A549 (cell line): ENCODE data around the gene EXO1. TPM values are rescaled to one million over a fixed set of nuclear protein-coding genes. Genes with fewer than 3 reads are reported as not detected.

ENCODE experiments used
- ATAC-seq, 2 experiments: fragments of 200-7000 bp in 1 of 2; fragments of >200 bp in 1 of 2; cut with Nextera tagmentation in 1 of 2; cut with Tn5 transposase in 1 of 2; 3 replicates each; pipeline versions ENCODE4 v1.8.0 to v1.9.1; 2018 to 2020; ENCODE audit warnings: mild to moderate bottlenecking in 1 of 2, moderate library complexity in 1 of 2
- CTCF ChIA-PET: fragments of 300-600 bp; sonication (Branson Sonifier 250); formaldehyde crosslinking; extraction: SDS; loops from one replicate; lab custom pipeline; 2021; ENCODE audit warnings: antibody characterized with exemption, inconsistent platforms; lab: Yijun Ruan, JAX
- POLR2A ChIA-PET: fragments of 350-600 bp; formaldehyde crosslinking; extraction: SDS; loops from one replicate; lab custom pipeline; 2021; ENCODE audit warnings: antibody characterized with exemption, inconsistent platforms; lab: Yijun Ruan, JAX
- DNase-seq, 2 experiments: peaks; one replicate each; pipeline versions ENCODE4 v3.0.0 to v3.0.0-alpha.2; 2011 to 2016; ENCODE audit warnings: low read depth in 1 of 2, low spot score in 1 of 2
- FAIRE-seq: peaks from 2 replicates; lab custom pipeline; 2011; peaks lifted over from hg19 to GRCh38; lab: Jason Lieb, UNC
- H3K27ac ChIP-seq, 2 experiments: fragments of >200 bp; sonication (Bioruptor Twin); formaldehyde crosslinking; 3 replicates each; pipeline ENCODE4 v1.5.1; 2016 to 2017
- H3K4me1 ChIP-seq: fragments of >200 bp; sonication (Bioruptor Twin); formaldehyde crosslinking; 3 replicates; pipeline ENCODE4 v1.6.1; 2016
- H3K4me2 ChIP-seq: fragments of >200 bp; sonication (Bioruptor Twin); formaldehyde crosslinking; 3 replicates; pipeline ENCODE4 v1.6.1; 2016
- H3K4me3 ChIP-seq: fragments of >200 bp; sonication (Bioruptor Twin); formaldehyde crosslinking; 3 replicates; pipeline ENCODE4 v1.5.1; 2016
- H3K9me3 ChIP-seq: fragments of >200 bp; sonication (Bioruptor Twin); formaldehyde crosslinking; 3 replicates; pipeline ENCODE4 v1.6.1; 2016
- BHLHE40 ChIP-seq: IDR thresholded peaks from 2 replicates; pipeline ENCODE4 v1.6.1; 2012; ENCODE audit warnings: low read depth, low read length, inconsistent platforms
- CEBPB ChIP-seq, 2 experiments: fragments of >200 bp in 1 of 2; sonication (Bioruptor Twin) in 1 of 2; formaldehyde crosslinking in 1 of 2; IDR thresholded peaks; 2 replicates each; pipeline ENCODE4 v1.6.1; 2012 to 2016
- CHD2 ChIP-seq: fragments of 150-350 bp; IDR thresholded peaks from 2 replicates; pipeline ENCODE4 v1.6.1; 2014; ENCODE audit warnings: low read length; ENCODE audit not compliant: partially characterized antibody
- FOSB ChIP-seq: fragments of 250-450 bp; sonication (Bioruptor Pico); IDR thresholded peaks from 2 replicates; pipeline ENCODE4 v1.5.0; 2020; ENCODE audit warnings: mild to moderate bottlenecking, moderate library complexity
- FOSL2 ChIP-seq, 2 experiments: fragments of 450-650 bp in 1 of 2; fragments of >200 bp in 1 of 2; sonication (Bioruptor Twin) in 1 of 2; formaldehyde crosslinking; IDR thresholded peaks; 2 replicates each; pipeline versions ENCODE4 v1.5.0 to v1.6.1; 2016 to 2020; ENCODE audit warnings: mild to moderate bottlenecking in 1 of 2, moderate library complexity in 1 of 2
- FOXS1 ChIP-seq: fragments of 250-450 bp; sonication (Bioruptor Pico); IDR thresholded peaks from 2 replicates; pipeline ENCODE4 v1.5.0; 2020; ENCODE audit warnings: mild to moderate bottlenecking, moderate library complexity
- HEYL ChIP-seq: fragments of 250-450 bp; sonication (Bioruptor Pico); IDR thresholded peaks from 2 replicates; pipeline ENCODE4 v1.8.0; 2021; ENCODE audit warnings: mild to moderate bottlenecking, moderate library complexity
- HOXA7 ChIP-seq: fragments of 250-450 bp; sonication (Bioruptor Pico); IDR thresholded peaks from 2 replicates; pipeline ENCODE4 v1.5.0; 2020; ENCODE audit warnings: mild to moderate bottlenecking, moderate library complexity
- JUN ChIP-seq, 2 experiments: fragments of >200 bp; sonication (Bioruptor Twin); formaldehyde crosslinking; IDR thresholded peaks; 2 replicates in 1 of 2; 3 replicates in 1 of 2; pipeline ENCODE4 v1.6.1; 2016 to 2017
- KDM5A ChIP-seq: fragments of 200-600 bp; sonication (generic); IDR thresholded peaks from 2 replicates; pipeline ENCODE4 v1.6.1; 2016; ENCODE audit warnings: antibody characterized with exemption, mild to moderate bottlenecking
- MAFK ChIP-seq: fragments of 450-650 bp; IDR thresholded peaks from 2 replicates; pipeline ENCODE4 v1.6.1; 2014; ENCODE audit not compliant: partially characterized antibody
- NFE2L2 ChIP-seq: fragments of 150-350 bp; conservative IDR thresholded peaks from 2 replicates; pipeline ENCODE4 v1.6.1; 2014; ENCODE audit warnings: low read length
- NPAS2 ChIP-seq: fragments of 250-450 bp; sonication (Bioruptor Pico); IDR thresholded peaks from 2 replicates; pipeline ENCODE4 v1.8.0; 2022; ENCODE audit warnings: mild to moderate bottlenecking, moderate library complexity, borderline replicate concordance
- NR3C1 ChIP-seq: fragments of >200 bp; sonication (Bioruptor Twin); formaldehyde crosslinking; IDR thresholded peaks from 3 replicates; pipeline ENCODE4 v1.6.1; 2017
- POLR2A ChIP-seq: IDR thresholded peaks from 2 replicates; pipeline ENCODE4 v1.6.1; 2012; ENCODE audit warnings: mild to moderate bottlenecking, low read length
- RARB ChIP-seq: fragments of 250-450 bp; sonication (Bioruptor Pico); IDR thresholded peaks from 2 replicates; pipeline ENCODE4 v1.8.0; 2021; ENCODE audit warnings: mild to moderate bottlenecking, moderate library complexity
- SREBF2 ChIP-seq: fragments of 450-650 bp; IDR thresholded peaks from 2 replicates; pipeline ENCODE4 v1.6.1; 2014; ENCODE audit warnings: mild to moderate bottlenecking, moderate library complexity
- TFCP2L1 ChIP-seq: fragments of 250-450 bp; sonication (Bioruptor Pico); IDR thresholded peaks from 2 replicates; pipeline ENCODE4 v1.5.0; 2021; ENCODE audit warnings: mild to moderate bottlenecking
- TP53 ChIP-seq: fragments of 250-450 bp; sonication (Bioruptor Pico); IDR thresholded peaks from 2 replicates; pipeline ENCODE4 v1.5.0; 2021; ENCODE audit warnings: mild to moderate bottlenecking, moderate library complexity
- ZFP36 ChIP-seq: fragments of 450-650 bp; IDR thresholded peaks from 2 replicates; pipeline ENCODE4 v1.6.1; 2014; ENCODE audit warnings: borderline replicate concordance; ENCODE audit not compliant: partially characterized antibody
- ZNF302 ChIP-seq: fragments of 250-450 bp; sonication (Bioruptor Pico); IDR thresholded peaks from 2 replicates; pipeline ENCODE4 v1.9.0; 2021; ENCODE audit warnings: inconsistent platforms, mild to moderate bottlenecking, moderate library complexity
- WGBS: methylation state at CpG from one replicate; pipeline ENCODE4 v1.1.6; 2017; ENCODE audit errors: missing lambda C conversion rate; 5-methylcytosine and 5-hydroxymethylcytosine counted together
- polyA plus RNA-seq, 4 experiments: library from polyadenylated mRNA; depleted of rRNA in 3 of 4; stranded (reverse); fragments of >200 nt; fragmentation: RNase III in 1 of 4; extraction: RNeasy Plus Mini Kit Qiagen cat#74134 plus additional on column Dnase treatment in 1 of 4; gene quantifications; 2 replicates in 3 of 4; 3 replicates in 1 of 4; pipeline ENCODE4 v1.2.3, GENCODE V29; 2011 to 2017
- TF ChIP-seq, protein P1 (sequence below): fragments of 450-650 bp; IDR thresholded peaks from 2 replicates; pipeline ENCODE4 v1.6.1; 2014; ENCODE audit warnings: antibody characterized with exemption
- TF ChIP-seq, protein P2 (sequence below): fragments of 200-600 bp; sonication (generic); IDR thresholded peaks from 2 replicates; pipeline ENCODE4 v1.6.1; 2016; ENCODE audit warnings: antibody characterized with exemption, mild to moderate bottlenecking, moderate library complexity
- TF ChIP-seq, protein P3 (sequence below): fragments of >200 bp; sonication (Bioruptor Twin); formaldehyde crosslinking; IDR thresholded peaks from 2 replicates; pipeline ENCODE4 v1.6.1; 2016
- TF ChIP-seq, protein P4 (sequence below): fragments of 250-450 bp; sonication (Bioruptor Pico); IDR thresholded peaks from 2 replicates; pipeline ENCODE4 v1.5.0; 2021; ENCODE audit warnings: mild to moderate bottlenecking, moderate library complexity, borderline replicate concordance
- TF ChIP-seq, protein P5 (sequence below): IDR thresholded peaks from 2 replicates; pipeline ENCODE4 v1.6.1; 2012
- TF ChIP-seq, protein P6 (sequence below): IDR thresholded peaks from 2 replicates; pipeline ENCODE4 v1.6.1; 2012

The EXO1 gene
- polyA plus RNA-seq, 2 of the 4 experiments (the other 2 are of a cell fraction), result 23.0 to 33.1 TPM

DNA sequence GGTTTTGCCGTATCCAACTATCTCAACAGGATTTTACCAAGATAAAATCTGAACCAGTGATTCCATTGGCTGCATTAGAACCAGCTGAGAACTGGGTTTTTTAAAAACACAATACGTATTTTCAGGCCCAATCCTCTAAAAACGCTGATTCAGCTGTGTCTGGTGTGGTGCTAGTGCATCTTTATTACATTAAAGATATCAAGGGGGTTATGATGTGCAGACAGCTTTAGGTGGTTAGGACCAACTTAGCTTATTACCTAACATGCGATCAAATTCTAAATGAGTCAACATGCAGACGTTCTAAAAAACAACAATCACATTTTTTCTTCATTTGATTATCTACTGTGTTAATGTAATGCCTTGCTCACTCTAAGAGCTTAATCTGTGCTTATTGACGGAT, 32.0 kb upstream of the EXO1 start:
- WGBS, result 78% methylated on average over 6 of the region's 6 CpGs
- no peaks in the 10 kb centered on the region for H3K9me3 ChIP-seq
- H3K4me2 ChIP-seq, result no peak overlapping the region
- DNase-seq (no peak), FAIRE-seq (no peak), ATAC-seq (no peak)
- no peak overlapping the region for H3K27ac ChIP-seq
- no peak overlapping the region for H3K4me3 ChIP-seq
- TF ChIP-seq NPAS2 (CRISPR knock-in tag), result no peak
- TF ChIP-seq JUN (IDR thresholded peaks at IDR 0.05), result no peak
- no peak for TF ChIP-seq FOSB (CRISPR knock-in tag)
- no peak for TF ChIP-seq TP53 (CRISPR knock-in tag)
- TF ChIP-seq, protein P1, sequence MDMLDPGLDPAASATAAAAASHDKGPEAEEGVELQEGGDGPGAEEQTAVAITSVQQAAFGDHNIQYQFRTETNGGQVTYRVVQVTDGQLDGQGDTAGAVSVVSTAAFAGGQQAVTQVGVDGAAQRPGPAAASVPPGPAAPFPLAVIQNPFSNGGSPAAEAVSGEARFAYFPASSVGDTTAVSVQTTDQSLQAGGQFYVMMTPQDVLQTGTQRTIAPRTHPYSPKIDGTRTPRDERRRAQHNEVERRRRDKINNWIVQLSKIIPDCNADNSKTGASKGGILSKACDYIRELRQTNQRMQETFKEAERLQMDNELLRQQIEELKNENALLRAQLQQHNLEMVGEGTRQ, result no peak
- TF ChIP-seq NR3C1, result no peak
- TF ChIP-seq MAFK, result peak; percentile 85
- no peak for TF ChIP-seq HEYL (CRISPR knock-in tag)
- ChIA-PET POLR2A (no interaction called here), CTCF (interaction anchor here (0.5 to 1.5 kb wide), 3 partner anchors 17 to 205 kb away, joined by 3 to 5 read pairs (median 4); no protein-coding TSS in a partner anchor)
- peaks cover 10% of the 10 kb centered on the region; the same call in 2 of the 3 replicates for H3K4me1 ChIP-seq

DNA sequence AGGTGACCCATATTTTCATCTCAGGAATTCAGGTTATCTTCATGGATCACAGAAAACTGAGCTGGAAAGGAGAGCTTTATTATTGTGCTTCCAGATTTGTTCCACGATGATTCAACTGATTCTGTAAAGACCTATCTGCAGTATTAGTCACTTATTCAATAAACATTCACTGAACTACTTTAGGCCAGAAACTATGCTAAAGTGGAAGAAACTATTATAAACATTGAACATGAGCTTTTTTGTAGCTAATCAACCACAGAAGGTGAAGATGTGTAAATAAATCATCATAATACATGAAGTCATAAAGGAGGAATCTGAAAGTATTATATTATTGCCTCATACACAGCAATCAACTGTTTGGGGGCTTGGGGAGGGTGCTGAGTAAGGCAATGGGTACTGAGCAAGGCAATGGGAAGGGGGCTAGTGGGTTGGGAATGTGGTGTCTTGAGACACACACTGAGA, 30.6 kb upstream of the EXO1 start:
- POLR2A ChIA-PET, result no interaction called here
- Histone ChIP-seq H3K9me3 (no peaks in the 10 kb centered on the region), H3K4me1 (peaks cover 16% of the 10 kb centered on the region; the same call in 2 of the 3 replicates), H3K27ac (no peak overlapping the region), H3K4me3 (no peak overlapping the region), H3K4me2 (peak overlapping the region; percentile 42)
- no peak for DNase-seq
- WGBS, result 0% methylated on average over 1 of the region's 1 CpG
- no peak for TF ChIP-seq POLR2A
- TF ChIP-seq, protein P2, sequence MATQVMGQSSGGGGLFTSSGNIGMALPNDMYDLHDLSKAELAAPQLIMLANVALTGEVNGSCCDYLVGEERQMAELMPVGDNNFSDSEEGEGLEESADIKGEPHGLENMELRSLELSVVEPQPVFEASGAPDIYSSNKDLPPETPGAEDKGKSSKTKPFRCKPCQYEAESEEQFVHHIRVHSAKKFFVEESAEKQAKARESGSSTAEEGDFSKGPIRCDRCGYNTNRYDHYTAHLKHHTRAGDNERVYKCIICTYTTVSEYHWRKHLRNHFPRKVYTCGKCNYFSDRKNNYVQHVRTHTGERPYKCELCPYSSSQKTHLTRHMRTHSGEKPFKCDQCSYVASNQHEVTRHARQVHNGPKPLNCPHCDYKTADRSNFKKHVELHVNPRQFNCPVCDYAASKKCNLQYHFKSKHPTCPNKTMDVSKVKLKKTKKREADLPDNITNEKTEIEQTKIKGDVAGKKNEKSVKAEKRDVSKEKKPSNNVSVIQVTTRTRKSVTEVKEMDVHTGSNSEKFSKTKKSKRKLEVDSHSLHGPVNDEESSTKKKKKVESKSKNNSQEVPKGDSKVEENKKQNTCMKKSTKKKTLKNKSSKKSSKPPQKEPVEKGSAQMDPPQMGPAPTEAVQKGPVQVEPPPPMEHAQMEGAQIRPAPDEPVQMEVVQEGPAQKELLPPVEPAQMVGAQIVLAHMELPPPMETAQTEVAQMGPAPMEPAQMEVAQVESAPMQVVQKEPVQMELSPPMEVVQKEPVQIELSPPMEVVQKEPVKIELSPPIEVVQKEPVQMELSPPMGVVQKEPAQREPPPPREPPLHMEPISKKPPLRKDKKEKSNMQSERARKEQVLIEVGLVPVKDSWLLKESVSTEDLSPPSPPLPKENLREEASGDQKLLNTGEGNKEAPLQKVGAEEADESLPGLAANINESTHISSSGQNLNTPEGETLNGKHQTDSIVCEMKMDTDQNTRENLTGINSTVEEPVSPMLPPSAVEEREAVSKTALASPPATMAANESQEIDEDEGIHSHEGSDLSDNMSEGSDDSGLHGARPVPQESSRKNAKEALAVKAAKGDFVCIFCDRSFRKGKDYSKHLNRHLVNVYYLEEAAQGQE, result no peak
- no peak for TF ChIP-seq TFCP2L1
- no peak for TF ChIP-seq NPAS2 (CRISPR knock-in tag)
- TF ChIP-seq SREBF2, result no peak
- no peak for TF ChIP-seq CEBPB (IDR thresholded peaks at IDR 0.05)
- no peak for TF ChIP-seq NFE2L2
- no peak for TF ChIP-seq ZFP36
- TF ChIP-seq BHLHE40, result no peak
- TF ChIP-seq CHD2, result no peak
- TF ChIP-seq ZNF302 (CRISPR knock-in tag), result no peak
- TF ChIP-seq, protein P3, sequence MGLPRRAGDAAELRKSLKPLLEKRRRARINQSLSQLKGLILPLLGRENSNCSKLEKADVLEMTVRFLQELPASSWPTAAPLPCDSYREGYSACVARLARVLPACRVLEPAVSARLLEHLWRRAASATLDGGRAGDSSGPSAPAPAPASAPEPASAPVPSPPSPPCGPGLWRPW, result no peak
- no peak for TF ChIP-seq KDM5A
- CTCF ChIA-PET, result interaction anchor here (0.6 to 1.5 kb wide), 2 partner anchors 9 to 206 kb away, joined by 4 to 5 read pairs; no protein-coding TSS in a partner anchor
- FAIRE-seq, result no peak
- ATAC-seq, result no peak

DNA sequence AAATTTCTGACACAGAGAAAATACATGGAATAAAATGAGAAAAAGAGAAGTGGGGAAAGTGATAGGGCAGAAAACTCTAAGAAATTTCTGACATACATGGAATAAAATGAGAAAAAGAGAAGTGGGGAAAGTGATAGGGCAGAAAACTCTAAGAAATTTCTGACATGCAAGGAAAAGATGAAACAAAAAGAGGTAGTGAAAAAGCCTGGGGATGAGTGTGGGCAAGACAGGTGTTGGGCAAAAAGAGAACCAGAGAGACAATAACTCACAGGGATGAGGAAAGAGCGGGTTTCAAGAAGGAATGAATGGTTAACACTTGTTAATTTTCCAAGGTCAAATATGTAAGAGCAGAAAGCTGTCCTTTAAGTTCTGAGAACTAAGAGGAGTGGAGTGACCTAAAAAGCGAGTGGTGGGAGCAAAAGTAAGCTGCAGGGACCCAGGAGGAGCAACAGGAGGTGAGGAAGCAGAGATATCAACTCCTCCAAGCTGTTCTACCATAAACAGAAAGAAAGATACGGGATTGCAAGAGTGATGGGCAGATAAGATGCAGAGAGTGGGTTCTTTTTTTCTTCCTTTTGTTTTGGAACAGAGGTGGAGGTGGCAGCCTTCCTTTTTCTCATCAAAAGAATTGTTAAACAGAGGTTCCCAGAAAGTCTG, 29.9 kb upstream of the EXO1 start:
- Histone ChIP-seq H3K27ac (no peak overlapping the region), H3K9me3 (no peaks in the 10 kb centered on the region), H3K4me3 (no peak overlapping the region), H3K4me1 (peaks cover 16% of the 10 kb centered on the region; the same call in 2 of the 3 replicates), H3K4me2 (no peak overlapping the region)
- ChIA-PET CTCF (no interaction called here), POLR2A (no interaction called here)
- FAIRE-seq, result no peak
- DNase-seq, result no peak
- no peak for ATAC-seq
- 66% methylated on average over 3 of the region's 3 CpGs for WGBS
- TF ChIP-seq ZNF302 (CRISPR knock-in tag) (no peak), TP53 (CRISPR knock-in tag) (no peak), RARB (CRISPR knock-in tag) (no peak), JUN (IDR thresholded peaks at IDR 0.05) (no peak), FOXS1 (CRISPR knock-in tag) (no peak), FOSL2 (IDR thresholded peaks at IDR 0.05) (no peak), FOSL2 (CRISPR knock-in tag; IDR thresholded peaks at IDR 0.05) (no peak), NR3C1 (no peak), HOXA7 (CRISPR knock-in tag) (no peak)
- TF ChIP-seq, protein P4, sequence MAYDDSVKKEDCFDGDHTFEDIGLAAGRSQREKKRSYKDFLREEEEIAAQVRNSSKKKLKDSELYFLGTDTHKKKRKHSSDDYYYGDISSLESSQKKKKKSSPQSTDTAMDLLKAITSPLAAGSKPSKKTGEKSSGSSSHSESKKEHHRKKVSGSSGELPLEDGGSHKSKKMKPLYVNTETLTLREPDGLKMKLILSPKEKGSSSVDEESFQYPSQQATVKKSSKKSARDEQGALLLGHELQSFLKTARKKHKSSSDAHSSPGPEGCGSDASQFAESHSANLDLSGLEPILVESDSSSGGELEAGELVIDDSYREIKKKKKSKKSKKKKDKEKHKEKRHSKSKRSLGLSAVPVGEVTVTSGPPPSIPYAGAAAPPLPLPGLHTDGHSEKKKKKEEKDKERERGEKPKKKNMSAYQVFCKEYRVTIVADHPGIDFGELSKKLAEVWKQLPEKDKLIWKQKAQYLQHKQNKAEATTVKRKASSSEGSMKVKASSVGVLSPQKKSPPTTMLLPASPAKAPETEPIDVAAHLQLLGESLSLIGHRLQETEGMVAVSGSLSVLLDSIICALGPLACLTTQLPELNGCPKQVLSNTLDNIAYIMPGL (CRISPR knock-in tag), result no peak
- TF ChIP-seq, protein P5, sequence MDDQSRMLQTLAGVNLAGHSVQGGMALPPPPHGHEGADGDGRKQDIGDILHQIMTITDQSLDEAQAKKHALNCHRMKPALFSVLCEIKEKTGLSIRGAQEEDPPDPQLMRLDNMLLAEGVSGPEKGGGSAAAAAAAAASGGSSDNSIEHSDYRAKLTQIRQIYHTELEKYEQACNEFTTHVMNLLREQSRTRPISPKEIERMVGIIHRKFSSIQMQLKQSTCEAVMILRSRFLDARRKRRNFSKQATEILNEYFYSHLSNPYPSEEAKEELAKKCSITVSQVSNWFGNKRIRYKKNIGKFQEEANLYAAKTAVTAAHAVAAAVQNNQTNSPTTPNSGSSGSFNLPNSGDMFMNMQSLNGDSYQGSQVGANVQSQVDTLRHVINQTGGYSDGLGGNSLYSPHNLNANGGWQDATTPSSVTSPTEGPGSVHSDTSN, result no peak
- TF ChIP-seq, protein P6, sequence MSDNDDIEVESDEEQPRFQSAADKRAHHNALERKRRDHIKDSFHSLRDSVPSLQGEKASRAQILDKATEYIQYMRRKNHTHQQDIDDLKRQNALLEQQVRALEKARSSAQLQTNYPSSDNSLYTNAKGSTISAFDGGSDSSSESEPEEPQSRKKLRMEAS, result no peak
